RCC 7860 (cell line): ENCODE data around the gene HECTD2.
"Not testable (repeated sequence)": the region's sequence is repeated elsewhere in the genome, so short reads cannot be mapped to it uniquely, and the experiment has no call there.

ENCODE experiments used
- DNase-seq: peaks from one replicate; pipeline ENCODE4 v3.0.0-alpha.2; 2015; ENCODE audit warnings: low spot score
- FAIRE-seq: peaks from 2 replicates; lab custom pipeline; 2012; peaks lifted over from hg19 to GRCh38; lab: Jason Lieb, UNC

Gene HECTD2, protein sequence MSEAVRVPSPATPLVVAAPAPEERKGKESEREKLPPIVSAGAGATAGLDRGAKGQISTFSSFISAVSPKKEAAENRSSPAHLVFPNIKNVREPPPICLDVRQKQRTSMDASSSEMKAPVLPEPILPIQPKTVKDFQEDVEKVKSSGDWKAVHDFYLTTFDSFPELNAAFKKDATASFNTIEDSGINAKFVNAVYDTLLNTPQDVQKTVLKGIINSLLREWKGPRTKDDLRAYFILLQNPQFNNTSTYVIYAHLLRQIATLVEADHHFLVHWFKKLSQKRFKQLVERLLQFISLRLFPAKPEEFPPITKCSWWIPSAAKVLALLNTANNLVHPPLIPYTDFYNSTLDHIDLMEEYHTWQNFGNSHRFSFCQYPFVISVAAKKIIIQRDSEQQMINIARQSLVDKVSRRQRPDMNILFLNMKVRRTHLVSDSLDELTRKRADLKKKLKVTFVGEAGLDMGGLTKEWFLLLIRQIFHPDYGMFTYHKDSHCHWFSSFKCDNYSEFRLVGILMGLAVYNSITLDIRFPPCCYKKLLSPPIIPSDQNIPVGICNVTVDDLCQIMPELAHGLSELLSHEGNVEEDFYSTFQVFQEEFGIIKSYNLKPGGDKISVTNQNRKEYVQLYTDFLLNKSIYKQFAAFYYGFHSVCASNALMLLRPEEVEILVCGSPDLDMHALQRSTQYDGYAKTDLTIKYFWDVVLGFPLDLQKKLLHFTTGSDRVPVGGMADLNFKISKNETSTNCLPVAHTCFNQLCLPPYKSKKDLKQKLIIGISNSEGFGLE

GRCh38 chr10:91409869-91410637, at the start of gene HECTD2:
HECTD2 (plus strand) TSS chr10:91410344; CDS start chr10:91410439, 95 bp downstream.
- FAIRE-seq: no peak

GRCh38 chr10:91360461-91360860, 49.7 kb upstream of the HECTD2 start:
- no peak for FAIRE-seq
- no peak for DNase-seq

More at GRCh38 chr10:91409869-91410637, at the start of gene HECTD2:
- DNase-seq: peak; percentile 47

GRCh38 chr10:91365519-91365918, 44.6 kb upstream of the HECTD2 start:
- FAIRE-seq: not testable (repeated sequence)

GRCh38 chr10:91366704-91367103, 43.4 kb upstream of the HECTD2 start:
- FAIRE-seq (no peak), DNase-seq (no peak)

More at GRCh38 chr10:91365519-91365918, 44.6 kb upstream of the HECTD2 start:
- DNase-seq: not testable (repeated sequence)

DNA sequence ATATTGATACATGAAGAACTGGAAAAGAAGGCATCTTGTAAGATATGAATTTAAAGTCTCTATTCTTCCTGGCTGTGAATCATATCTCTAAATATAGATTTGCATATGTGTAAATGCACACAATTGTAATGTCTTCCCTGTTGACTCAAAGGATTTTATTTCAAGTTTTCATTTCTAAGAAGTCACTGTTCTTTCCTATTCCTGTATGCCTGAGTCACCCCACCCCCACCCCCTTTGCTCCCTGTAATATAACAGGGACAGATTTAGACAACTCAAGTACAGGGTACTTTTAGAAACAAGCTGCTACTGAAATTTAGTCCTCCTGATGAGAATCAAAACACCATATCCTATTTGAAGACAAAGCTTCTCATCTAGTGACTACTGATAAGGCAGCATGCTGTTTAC, 43.0 kb upstream of the HECTD2 start:
- DNase-seq (no peak), FAIRE-seq (no peak)

DNA sequence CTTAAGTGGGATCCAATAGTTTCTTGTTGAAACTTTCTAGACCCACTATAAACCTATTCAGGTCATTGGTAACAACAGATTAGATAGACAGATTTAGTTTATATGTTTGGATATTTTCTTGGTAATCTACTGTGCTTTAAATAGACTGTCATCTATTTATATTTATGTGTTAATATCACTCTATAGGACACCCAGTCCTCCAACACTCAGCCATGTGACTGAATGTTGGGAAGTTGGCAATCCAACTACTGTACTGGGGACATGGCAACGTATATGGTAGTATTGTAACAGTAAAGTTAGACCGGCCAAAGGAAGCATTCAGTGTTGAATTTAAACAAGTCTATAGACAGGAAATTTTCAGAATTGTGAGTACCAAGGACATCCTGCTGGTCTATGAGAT, 42.6 kb upstream of the HECTD2 start:
- FAIRE-seq (no peak), DNase-seq (no peak)

- DNase-seq, FAIRE-seq: not testable (repeated sequence)
Measured at GRCh38 chr10:91369978-91370589, 40.1 kb upstream of the HECTD2 start.

DNA sequence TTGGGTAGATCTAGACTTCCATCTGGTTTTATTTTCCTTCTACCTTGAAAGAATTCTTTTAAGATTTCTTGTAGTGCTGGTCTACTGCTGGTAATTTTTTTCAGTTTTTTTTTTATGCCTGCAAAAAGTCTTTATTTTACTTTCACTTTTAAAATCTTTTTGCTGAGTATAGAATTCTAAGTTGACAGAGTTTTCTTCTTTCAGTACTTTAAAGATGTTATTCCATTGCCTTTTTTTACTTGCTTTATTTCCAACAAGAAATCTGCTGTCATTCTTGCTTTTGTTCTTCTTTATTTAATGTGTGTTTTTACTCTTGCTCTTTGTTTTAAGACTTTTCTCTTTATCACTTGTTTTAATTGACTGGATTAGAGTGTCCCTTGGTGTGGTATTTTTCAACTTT, 36.1 kb upstream of the HECTD2 start:
- FAIRE-seq (no peak), DNase-seq (no peak)

DNA sequence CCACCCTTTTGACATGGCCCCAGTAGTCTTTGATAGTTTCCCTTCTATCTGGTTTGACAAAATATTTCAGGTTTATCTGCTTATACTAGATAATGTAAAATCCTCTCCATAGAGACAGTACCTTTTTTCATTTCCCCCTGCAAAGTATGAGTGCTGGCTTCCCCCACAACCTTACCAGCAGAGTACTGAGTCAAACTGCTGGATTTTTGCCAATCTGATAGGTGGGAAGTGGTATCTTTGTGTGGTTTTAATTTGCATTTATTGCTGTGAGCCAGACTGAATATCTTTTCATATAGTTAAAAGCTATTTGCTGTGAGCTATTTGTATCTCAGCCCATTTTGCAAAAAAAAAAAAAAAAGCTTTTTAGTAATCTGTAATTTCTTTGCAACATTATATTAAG, 32.1 kb upstream of the HECTD2 start:
- DNase-seq: peak; percentile 51
- peak; percentile 35 for FAIRE-seq

- FAIRE-seq (no peak), DNase-seq (no peak)
Measured at GRCh38 chr10:91380873-91381256, 29.3 kb upstream of the HECTD2 start.

DNA sequence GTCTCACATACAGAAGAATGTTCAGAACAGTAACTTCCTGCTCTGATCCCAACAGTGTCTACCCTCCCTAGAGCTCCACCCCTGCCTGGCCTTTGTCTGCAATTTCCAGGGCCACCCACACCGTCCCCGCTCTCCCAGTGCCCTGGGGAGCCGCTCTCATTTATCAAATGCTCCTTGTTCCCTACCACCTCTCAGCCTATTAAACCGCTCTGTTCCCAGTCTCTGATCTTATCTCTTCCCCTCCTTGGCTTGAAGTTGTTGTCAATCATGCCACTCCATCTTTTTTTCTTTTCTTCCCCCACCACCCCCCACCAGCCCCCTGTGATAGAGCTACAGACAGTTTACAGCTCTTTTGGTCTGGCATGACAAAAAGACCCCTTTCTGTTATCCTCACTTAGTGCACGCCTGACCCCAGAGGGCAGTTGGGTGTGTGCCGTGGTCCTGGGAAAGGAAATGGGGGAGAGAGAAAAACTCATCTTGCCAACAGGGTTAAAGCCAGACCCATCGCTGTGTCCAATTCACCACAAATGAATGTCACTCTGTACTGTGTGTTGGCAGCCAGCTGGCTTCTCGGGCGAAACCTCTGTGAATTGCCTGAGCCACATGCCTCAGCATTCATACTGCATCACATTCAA, 28.8 kb upstream of the HECTD2 start:
- FAIRE-seq (no peak), DNase-seq (no peak)

- FAIRE-seq: no peak
Measured at GRCh38 chr10:91385306-91386085, 24.6 kb upstream of the HECTD2 start.

GRCh38 chr10:91389636-91390512, 20.3 kb upstream of the HECTD2 start:
- DNase-seq: peak; percentile 52
- peak; percentile 85 for FAIRE-seq

More at GRCh38 chr10:91385306-91386085, 24.6 kb upstream of the HECTD2 start:
- no peak for DNase-seq

GRCh38 chr10:91390513-91390825, 19.7 kb upstream of the HECTD2 start:
- DNase-seq, FAIRE-seq: not testable (repeated sequence)

DNA sequence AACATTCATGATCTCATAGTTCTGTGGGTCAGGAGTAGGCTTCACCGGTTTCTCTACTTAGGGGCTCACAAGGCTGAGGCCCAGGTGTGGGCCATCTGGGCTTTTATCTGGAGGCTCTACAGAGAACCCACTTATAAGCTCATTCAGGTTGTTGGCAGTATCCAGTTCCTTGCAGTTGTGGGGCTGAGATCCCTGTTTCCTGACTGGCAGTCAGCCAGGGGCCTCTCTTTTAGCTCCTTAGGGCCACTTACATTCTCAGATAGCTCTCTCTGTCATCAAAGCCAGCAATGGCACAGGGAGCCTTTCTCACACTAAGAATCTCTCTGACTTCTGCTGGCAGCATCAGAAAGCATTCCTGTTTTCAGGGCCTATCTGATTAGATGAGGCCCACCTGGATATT, 18.2 kb upstream of the HECTD2 start:
- FAIRE-seq: no peak
- no peak for DNase-seq

DNA sequence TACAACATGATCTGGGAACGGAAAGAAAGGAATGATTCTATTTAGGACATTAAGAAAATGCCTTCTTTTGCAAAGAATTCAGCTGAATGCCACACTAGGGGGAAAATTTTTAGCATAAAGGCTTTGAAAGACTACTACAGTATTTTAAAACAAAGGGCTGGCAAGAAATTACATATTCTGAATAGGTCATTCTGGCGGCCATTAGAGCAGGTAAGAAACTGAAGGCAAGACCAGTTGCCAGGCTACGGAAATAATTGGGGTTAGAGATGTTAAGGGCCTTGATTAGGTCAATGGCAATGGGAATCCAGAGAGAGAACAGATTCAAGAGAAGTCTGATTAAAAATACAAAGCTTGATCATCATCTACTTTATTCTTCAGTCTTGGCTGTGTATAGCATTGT, 3.8 kb upstream of the HECTD2 start:
- DNase-seq: no peak
- FAIRE-seq: no peak

DNA sequence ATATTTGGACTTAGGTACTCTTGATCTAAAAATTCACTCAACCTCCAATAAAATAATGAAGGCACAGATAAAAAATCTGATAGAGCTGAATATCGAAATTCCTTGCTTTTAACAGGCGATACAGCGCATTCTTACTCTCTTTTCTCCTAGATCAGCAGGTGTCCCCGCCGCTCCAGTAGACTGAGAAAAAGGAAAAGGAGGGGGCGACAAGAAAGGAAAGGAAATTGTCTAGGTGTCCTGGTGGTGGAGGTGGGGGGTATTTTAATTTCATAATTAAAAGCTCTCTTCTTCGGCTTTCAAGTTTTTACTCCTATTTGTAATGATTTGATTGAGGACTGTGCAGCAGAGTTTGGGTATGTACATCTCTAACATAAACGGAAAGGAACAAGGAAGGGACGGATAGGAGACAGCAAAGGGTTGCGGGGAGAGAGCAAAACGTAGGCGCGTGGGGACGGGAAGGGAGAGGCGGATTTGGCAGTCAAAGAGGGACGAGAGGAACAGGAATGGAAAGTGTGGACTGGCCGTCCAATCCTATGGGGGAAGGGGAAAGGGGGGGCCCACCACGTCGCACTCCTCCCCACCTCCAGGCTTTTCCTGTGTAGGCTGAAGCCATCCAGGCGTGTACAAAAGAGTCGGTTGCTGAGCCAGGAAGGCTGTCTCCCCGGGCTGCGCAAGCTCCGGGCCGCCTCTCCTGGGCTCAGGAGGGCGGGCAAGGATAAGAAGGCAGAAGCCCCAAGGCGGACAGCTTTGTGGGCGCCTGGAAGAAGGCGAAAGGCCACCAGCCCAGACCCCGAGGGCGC, 875 bp upstream of the HECTD2 start:
- DNase-seq (peak; percentile 83), FAIRE-seq (peak; percentile 76)
